NCI-H1048 (cell line): ENCODE data around the gene ECHS1.

Experiments used
- DNase-seq: peaks from one replicate; lab custom pipeline; 2025; lab: John Stamatoyannopoulos, UW

Gene ECHS1

GRCh38 chr10:133358162-133358924 is 14.8 kb downstream of the ECHS1 start:
- DNase-seq, result no peak

- DNase-seq, result no peak
These were observed 15.6 kb downstream of the ECHS1 start, which contains the start of gene FUOM for GRCh38 chr10:133357285-133358161. Gene FUOM (minus strand): TSS chr10:133358019. CDS start chr10:133358007, 12 bp downstream.

DNA sequence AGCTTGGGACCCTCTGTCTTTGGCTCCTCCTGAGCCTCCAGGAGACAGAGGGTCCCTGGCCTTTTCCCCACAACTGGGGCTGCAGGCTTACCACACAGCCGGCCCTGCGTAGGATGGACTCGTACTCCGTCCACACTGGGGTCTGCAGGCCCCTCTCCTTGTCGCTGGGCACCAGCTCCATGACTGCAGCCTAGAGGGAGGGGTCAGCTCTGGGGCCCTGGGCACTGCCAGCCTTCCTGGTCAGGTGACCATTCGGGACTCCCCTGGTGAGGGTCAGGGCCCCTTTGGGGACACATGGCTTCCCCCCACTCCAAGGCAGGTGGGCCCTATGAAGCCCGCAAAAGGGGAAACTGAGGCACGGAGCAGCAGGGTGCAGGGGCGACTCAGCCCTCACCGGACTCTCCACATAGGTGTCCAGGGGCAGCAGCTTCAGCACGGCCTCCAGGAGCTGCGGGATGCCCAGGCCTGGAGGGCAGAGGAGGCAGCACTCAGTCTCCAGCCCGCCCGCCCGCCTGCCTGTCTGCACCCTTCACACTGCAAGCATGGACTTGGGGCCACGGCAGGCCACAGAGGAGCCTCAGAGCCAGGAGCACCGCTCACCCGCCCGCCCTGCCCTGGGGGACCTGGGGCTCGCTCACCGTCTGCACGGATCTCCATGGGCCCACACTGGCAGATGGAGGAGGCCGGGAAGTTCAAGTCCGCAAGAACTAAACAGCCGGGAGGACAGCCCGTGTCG is 16.4 kb downstream of the ECHS1 start:
- DNase-seq, result no peak

- DNase-seq, result no peak
These were observed 17.2 kb downstream of the ECHS1 start for GRCh38 chr10:133355991-133356390.

DNA sequence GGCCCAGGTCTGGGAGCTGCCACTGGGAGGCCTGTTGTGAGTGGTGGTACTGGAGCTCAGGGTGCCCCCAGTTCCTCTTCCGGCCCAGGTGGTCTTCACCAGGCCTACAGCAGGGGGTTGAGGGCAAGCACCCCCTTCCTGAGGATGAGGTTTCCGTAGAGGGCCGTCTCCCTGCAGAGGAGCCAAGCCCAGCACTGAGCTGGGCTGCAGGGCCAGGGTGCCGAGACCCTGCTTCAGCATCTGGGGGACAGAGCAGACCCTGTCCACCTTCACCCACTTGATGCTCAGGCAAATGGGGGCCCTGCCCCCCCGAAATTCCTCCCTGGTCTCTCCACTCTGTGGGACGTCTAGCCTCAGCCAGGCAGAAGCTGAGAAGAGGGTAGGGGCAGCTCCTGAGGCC is 17.9 kb downstream of the ECHS1 start:
- no peak for DNase-seq

DNA sequence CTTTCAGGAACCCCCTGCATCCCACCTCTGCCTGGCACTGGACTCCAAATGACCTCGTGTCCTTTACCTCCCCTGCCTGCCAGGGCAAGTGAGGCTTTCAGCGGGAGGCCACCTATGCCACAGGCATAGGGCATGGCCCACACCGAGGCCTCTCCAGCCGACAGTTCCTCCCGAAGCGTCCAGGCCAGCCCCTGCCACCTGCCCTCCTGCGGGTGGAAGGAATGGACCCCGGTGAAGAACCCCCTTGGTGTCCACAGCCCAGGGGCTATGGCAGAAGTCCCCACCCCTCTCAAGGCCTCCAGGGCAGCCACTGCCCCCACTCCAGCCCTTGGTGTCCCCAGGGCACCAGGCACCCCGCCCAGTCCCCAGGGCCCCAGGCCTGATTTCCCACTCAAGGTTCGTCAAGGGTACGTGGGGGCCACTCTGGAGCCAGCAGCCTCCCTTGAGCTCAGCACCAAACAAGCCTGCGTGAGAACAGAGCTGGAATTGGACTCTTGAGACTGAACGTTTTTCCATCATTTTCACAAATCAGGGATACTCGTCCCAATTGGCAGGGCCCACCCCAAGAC is 18.4 kb downstream of the ECHS1 start:
- DNase-seq, result no peak

- DNase-seq, result no peak
These were observed 19.1 kb downstream of the ECHS1 start for GRCh38 chr10:133353988-133354605.

DNA sequence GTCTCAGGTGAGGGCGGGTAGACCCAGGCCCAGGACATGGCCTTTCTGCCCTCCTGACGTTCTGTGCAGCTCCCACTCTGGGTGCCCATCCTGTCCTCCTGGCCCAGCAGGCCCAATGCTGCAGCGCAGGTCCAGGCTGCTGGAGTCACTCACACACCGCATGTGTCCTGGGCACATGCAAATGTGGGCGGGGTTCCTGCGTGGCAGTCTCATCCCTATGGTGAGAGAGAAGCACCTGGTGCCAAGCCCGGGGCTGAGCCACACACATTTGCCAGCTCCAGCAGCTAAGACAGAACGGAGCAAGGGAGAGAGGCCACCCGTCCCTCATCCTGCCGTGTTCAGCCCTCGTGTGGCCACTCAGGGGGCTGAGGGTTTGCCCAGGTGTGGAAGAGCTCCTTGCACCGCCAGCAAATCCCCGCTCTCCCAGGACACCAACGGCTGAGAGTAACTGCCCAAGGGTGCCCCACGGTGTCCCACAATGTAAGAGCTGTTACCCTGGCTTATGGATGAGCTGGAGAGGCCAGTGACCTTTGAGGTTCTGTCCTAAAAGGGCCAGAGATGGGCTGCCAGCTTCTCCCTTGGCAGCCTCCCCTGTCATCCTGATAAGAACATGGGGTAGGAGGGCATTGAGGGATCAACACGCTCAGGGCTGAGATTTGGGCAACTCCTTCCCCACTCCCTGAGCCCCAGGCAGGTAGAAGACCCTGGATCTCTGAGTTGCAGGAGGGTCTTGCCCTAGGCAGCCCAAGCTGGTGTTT is 19.8 kb downstream of the ECHS1 start:
- DNase-seq, result no peak

GRCh38 chr10:133351408-133352318 is 21.5 kb downstream of the ECHS1 start:
- no peak for DNase-seq

DNA sequence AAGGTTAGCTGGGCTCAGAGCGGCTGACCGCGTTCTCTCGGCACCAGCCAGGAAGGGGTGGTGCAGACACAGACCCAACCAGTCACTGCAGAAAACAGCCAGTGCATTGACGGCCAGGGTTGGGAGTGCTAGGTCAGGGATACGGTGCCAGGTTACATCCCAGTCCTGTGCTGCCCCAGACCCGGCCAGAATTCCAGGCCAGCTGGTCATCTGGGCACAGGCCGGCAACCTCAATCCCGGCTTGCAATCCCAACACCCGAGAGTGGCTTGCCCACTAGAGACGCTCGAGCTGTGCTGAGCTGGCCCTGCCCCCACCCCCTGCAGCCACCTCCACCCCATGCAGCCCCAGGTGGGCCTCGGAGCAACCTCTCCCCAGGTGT is 22.2 kb downstream of the ECHS1 start:
- no peak for DNase-seq

DNA sequence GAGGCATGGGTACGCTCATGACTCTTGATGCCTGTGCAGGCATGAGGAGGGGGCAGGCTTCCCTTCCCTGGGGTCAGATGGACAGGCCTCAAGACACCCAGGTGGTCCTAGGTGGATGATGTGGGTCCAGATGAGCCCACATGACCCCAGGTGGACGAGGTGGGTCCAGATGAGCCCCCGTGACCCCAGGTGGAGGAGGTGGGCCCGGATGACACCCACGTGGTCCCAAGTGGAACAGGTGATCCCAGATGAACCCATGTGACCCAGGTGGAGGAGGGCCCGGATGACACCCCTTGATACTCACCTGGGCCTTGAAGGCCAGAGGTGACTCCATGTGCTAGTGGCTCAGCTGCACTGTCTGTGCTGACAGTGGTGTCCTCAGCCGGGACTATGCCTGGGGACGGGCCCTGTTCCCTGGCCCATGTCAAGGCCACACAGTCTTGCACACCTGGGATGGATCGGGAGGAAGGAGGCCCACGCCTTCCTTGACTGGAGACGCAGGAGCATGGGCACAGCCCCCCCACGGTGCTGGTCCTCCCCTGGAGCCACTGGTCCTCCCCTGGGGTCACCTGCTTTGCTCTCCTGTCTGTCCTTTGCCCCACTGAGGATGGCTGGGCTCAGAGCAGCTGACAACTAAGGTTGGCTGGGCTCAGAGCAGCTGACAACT is 22.7 kb downstream of the ECHS1 start:
- no peak for DNase-seq

DNA sequence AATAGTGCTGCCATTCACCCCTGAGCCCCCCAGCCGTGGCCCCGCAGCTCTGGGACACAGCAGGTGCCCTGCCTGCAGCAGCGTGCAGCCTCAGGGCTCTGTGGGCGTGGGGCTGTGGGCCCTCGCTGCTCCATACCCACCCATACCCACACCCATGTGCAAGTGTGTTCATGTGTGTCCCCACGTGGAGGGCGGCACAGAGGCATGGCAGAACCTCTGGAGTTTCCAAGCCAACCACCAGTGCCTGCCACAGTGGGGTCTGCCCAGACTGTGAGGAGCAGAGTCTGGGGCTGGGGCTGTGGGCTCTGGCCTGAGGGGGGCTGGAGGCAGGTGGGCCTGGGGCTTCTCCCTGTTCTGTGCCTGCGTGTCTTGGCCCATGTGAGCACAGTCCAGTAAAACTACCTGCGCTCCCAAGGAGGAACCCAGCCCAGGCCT is 23.6 kb downstream of the ECHS1 start:
- DNase-seq, result no peak

DNA sequence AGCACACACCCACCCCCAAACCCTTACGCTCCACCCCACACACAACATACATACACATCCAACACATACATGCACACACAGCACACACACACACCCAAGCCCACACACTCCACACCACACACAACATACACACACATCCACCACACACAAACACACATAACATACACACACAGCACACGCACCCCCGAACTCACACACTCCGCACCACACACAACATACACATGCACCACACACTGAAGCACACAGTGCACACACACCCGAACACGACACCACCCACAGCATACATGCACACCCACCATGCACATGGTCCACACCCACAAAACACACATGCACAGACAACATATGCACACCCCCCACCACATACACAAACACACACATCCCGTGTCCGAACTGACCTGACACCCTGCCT is 24.0 kb downstream of the ECHS1 start:
- DNase-seq, result no peak

GRCh38 chr10:133347710-133348517 is 25.2 kb downstream of the ECHS1 start:
- no peak for DNase-seq

DNA sequence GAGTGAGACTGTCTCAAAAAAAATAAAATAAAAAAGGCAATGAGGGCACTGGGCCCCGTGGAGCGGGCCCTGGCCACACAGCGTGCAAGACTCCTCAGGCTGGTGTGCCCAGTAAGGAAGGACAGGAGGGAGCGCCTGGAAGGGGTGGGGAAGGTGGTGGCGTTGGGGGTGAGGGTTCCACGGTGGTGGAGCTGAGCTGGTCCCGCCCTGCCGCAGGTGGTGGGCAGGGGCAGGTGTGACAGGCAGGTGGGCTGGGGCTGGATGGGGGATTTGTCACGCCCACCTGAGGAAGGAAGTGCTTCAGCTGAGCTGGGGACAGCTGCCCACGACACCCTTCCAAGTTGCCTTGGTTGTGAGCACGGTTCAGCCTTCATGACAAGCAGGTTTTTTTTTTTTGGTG is 26.7 kb downstream of the ECHS1 start:
- DNase-seq, result no peak

GRCh38 chr10:133344236-133344635 is 28.9 kb downstream of the ECHS1 start:
- no peak for DNase-seq

- DNase-seq, result no peak
These were observed 29.6 kb downstream of the ECHS1 start for GRCh38 chr10:133343558-133343957.

GRCh38 chr10:133342942-133343341 is 30.2 kb downstream of the ECHS1 start:
- no peak for DNase-seq
